Left kidney (tissue), 2 donors: ENCODE data around the gene SZT2. TPM values are rescaled to one million over a fixed set of nuclear protein-coding genes. Genes with fewer than 3 reads are reported as not detected.
"Not testable (repeated sequence)": the region's sequence is repeated elsewhere in the genome, so short reads cannot be mapped to it uniquely, and the experiment has no call there.

Experiments
- DNase-seq: peaks from one replicate; pipeline ENCODE4 v3.0.0-alpha.2; 2013
- polyA plus RNA-seq: library from polyadenylated mRNA; unstranded; fragments of 120-200 nt; gene quantifications from one replicate; pipeline ENCODE4 v1.2.1, GENCODE V29; 2013; ENCODE audit not compliant: insufficient read length

SZT2 gene
- polyA plus RNA-seq, 1 donor = 31.4 TPM

- DNase-seq = peak; percentile 63
Observed at GRCh38 chr1:43454270-43455011, 64.7 kb downstream of the SZT2 start.

DNA sequence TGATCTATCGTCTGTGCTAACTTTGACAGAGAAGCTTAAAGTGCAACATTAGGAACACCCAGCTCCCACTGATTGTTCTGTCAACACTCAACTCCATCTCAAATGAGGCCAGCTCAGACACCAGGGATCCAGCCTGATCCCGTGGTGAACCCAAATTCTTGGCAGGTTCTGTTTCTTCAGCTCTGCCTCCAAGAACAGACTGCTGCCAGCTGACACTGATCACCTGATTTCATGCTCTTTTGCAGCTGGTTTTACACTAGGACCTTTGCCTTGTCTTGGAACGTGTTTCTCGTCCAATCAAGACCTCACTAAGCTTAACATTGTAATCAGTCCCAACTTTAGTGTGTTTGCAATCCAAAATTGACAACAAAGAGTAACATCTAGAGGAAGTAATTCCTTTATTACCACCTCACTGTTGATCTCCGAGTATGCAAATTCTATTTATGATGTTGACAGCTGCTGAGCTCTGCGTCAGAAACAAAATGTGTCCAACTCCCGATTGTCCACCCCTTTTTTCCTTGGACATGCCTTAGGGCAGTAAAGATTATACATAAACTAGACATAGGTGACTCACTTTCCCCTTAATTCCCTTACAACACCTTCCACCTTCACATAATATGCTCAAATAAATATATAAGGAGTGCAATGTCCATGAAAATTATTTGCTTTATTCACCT, 65.7 kb downstream of the SZT2 start:
- DNase-seq = no peak

DNA sequence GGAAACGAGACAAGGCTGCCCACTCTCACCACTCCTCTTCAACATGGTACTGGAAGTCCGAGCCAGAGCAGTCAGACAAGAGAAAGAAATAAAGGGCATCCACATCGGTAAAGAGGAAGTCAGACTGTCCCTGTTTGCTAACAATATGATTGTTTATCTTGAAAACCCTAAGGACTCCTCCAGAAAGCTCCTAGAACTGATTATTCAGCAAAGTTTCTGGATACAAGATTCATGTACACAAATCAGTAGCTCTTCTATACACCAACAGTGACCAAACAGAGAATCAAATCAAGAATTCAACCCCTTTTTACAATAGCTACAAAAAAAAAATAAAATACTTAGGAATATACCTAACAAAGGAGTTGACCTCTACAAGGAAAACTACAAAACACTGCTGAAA, 68.7 kb downstream of the SZT2 start:
- not testable (repeated sequence) for DNase-seq

DNA sequence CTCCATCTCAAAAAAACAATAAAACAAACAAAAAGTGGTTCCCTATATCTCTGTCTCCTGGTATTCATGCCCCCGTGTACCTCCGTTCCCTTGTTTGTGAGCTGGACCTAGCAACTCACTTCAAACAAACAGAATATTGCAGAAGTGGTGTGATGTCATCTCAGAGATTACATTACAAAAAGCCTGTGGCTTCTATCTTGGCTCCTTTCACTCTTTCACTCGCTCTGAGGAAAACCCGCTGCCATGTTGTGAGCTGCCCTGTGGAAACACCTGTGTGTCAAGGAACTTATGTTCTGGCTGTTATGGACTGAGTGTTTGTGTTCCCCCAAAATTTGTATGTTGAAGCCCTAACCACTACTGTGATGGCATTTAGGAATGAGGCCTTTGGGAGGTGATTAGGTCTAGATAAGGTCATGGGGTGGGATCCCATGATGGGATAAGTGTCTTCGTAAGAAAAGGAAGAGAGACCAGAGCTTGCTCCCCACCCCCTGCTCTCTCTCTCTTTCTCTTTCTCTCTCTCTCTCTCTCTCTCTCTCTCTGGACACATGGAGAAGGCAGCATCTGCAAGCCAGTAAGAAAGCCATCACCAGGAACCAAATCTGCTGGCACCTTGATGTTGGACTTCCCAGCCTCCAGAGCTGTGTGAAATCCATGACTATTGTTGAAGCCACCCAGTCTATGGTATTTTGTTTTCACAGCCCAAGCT, 71.4 kb downstream of the SZT2 start:
- DNase-seq = no peak

- no peak for DNase-seq
Observed at GRCh38 chr1:43463479-43463878, 73.8 kb downstream of the SZT2 start.

GRCh38 chr1:43464681-43465504, 75.2 kb downstream of the SZT2 start:
- DNase-seq = no peak

GRCh38 chr1:43465505-43466067, 75.9 kb downstream of the SZT2 start:
- DNase-seq = no peak

DNA sequence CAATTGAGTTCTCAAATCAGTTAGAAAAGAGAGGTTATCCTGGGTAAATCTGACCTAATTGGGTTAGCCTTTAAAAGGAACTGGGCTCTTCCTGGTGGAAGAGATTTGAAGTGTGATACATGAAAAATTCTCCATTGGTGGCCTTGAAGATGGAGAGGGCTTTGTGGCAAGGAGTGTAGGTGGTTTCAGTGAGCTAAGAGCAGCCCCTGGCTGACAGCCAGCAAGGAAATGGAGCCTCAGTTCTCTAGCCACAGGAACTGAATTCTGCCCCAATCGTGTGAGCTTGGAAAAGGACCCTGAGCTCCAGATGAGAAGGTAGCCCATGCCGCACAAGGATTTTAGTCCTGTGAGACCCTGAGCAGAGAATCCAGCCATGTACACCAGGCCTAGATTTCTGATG, 76.7 kb downstream of the SZT2 start:
- DNase-seq = no peak

DNA sequence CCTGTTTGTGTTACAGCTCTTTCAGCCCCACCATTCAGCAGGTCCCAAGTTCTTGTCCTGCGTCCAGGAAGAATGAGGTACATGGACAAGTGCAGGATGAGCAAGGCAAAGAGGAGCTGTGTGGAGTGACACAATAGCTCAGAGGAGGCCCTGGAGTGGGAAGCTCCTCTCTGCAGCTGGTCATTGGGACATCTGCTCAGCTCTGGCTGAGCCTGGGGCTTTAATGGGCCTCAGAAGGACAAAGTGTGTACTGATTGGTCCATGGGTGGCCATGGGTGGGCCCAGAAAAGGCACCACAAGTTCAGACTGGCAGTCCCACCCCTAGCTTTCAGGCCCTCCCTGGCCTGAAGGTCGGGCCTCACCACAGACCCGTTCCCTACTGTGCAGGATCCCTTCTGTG, 78.7 kb downstream of the SZT2 start:
- DNase-seq = no peak

GRCh38 chr1:43469932-43470331, 80.2 kb downstream of the SZT2 start:
- DNase-seq = no peak

GRCh38 chr1:43472087-43472462, 82.4 kb downstream of the SZT2 start:
- DNase-seq = no peak

- DNase-seq = not testable (repeated sequence)
Observed at GRCh38 chr1:43472463-43473151, 82.9 kb downstream of the SZT2 start.

GRCh38 chr1:43473463-43473862, 83.8 kb downstream of the SZT2 start:
- DNase-seq = no peak

GRCh38 chr1:43475611-43476401, 86.1 kb downstream of the SZT2 start:
- DNase-seq = not testable (repeated sequence)

DNA sequence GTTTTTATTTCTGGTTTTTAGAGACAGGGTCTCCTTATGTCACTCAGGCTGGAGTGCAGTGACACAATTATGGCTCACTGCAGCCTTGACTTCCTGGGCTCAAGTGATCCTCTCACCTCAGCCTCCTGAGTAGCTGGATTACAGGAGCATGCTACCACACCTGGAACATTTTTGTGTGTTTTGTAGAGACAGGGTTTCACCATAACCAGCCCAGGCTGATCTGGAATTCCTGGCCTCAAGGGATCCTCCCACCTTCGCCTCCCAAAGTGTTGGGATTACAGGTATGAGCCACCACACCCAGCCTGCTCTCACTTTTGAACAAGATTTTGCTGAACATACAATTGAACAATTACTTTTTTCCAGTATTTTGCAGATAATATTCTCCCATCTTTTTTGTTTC, 88.0 kb downstream of the SZT2 start:
- no peak for DNase-seq

- DNase-seq = no peak
Observed at GRCh38 chr1:43479414-43479813, 89.7 kb downstream of the SZT2 start.

GRCh38 chr1:43481491-43481890, 91.8 kb downstream of the SZT2 start:
- DNase-seq = peak; percentile 41

DNA sequence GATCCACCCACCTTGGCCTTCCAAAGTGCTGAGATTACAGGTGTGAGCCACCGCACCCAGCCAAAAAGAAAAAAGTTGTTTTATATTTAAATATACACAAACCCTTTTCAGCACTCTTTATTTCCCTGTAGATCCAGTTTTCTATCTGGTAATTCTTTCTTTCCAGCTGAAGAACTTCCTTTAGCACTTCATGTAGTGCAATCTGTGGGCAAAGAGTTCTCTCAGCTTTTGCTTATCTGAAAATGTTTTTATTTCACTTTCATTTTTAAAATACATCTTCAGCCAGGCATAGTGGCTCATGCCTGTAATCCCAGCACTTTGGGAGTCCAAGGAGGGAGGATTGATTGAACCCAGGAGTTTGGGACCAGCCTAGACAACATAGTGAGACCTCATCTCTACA, 92.5 kb downstream of the SZT2 start:
- no peak for DNase-seq

DNA sequence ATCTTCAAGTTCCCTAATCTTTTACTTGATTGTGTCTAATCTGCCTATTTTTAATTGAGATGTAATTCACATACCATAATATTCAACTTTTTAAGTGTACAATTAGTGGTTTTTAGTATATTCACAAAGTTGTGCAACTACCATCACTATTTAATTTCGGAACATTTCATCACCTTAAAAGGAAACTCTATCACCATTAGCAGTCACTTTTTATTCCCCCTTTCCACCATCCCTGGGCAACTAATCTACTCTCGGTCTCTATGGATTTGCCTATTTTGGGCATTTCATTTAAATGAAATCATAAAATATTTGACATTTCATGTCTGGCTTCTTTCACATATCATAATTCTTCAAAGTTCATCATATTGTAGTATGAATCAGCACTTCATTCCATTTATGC, 94.7 kb downstream of the SZT2 start:
- no peak for DNase-seq

- no peak for DNase-seq
Observed at GRCh38 chr1:43488165-43488564, 98.5 kb downstream of the SZT2 start.

DNA sequence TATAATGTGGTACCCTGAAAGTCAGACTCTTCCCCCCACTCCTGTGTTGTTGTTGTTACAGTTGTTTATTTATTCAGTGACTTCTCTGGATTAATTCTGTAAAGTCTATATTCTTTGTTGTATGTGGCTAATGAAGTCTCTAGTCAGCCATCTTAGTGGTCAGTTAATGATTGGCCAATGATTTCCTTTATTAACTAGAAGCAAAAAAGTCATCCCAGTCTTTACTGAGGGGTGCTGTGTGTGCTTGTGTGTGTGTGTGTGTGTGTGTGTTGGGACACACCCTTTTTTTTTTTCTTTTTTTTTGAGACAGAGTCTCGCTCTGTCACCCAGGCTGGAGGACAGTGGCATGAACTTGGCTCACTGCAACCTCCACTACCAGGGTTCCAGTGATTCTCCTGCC, 101.4 kb downstream of the SZT2 start:
- DNase-seq = no peak
